Measurements from ENCODE around the gene RAB17. TPM values are rescaled to one million over a fixed set of nuclear protein-coding genes. Genes with fewer than 3 reads are reported as not detected.

RAB17 gene
- total RNA-seq, 2 experiments from 2014 or later, result not detected

DNA sequence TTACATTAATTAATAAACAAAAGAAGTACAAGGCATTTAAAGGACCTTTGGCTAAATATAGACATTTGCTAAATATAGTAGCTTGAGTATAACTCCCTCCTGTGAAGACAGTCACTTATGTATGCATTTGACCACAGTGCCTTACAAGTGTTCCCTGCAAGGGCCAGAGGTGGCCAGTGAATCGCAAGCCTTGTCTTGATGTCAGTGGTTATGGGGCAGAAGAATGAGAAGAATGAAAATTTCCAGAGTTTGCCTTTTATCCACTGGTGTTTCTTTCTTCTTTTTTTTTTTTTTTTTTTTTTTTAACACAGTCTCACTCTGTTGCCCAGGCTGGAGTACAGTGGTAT lies 38.6 kb upstream of the RAB17 start:
- no peak for DNase-seq
- peaks cover 18% of the 10 kb centered on the region for H3K4me1 Mint-ChIP-seq
- H3K27me3 Mint-ChIP-seq, result peaks cover 53% of the 10 kb centered on the region
- ChIA-PET POLR2A (no interaction called here), CTCF (interaction anchor here (2.1 kb wide), 1 partner anchor 10 kb away, joined by 7 read pairs; no protein-coding TSS in a partner anchor)
- H3K4me3 Mint-ChIP-seq, result no peak overlapping the region
- no peak overlapping the region for H3K27ac Mint-ChIP-seq
- no peaks in the 10 kb centered on the region for H3K36me3 Mint-ChIP-seq (ENCODE audit: low read depth)
- no peaks in the 10 kb centered on the region for H3K9me3 Mint-ChIP-seq

DNA sequence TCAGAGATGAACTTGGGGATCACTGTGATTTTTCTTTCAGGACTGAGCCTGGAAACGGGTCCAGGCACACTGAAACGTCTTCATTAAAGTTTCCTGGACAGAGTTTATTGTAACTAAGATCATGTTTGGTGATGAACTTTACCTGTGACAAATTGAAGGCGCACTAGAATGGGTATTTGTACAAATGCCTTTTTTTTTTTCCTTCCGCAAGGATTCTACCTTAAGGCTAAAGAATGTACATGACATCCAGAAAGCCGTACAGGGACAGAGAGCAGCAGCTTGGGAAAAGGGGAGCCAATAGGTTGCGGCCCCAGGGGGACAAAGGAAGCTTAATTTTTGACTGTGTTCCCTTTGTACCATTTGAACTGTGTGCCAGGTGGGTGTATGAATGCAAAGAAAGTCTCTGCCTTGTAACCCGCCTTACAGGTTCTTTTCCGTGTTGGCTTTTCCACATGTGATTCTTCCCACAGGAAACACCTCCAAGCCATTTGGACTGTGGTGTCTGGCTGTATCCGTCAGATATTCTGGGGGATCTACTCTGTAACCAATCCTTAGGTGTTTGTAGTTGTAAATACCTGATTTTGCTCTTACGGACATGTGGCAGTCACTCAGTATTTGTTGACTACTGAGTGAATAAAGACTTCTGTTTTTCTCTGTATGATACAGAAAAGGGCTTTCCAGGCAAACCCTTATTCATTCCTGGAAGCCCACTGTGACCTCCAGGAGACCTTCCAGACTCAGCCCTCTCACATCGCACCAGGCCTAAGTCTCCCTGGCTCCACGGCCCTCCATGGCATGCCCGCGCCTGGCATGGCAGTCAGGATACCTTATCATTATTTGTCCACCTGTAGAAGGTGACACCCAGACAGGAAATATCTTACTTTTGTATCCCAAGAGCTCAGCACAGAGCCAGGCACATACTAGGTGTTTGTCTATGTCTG lies 38.0 kb upstream of the RAB17 start:
- Mint-ChIP-seq H3K4me3 (peak overlapping the region; percentile 69), H3K27me3 (peaks cover 58% of the 10 kb centered on the region), H3K4me1 (peaks cover 18% of the 10 kb centered on the region), H3K9me3 (no peaks in the 10 kb centered on the region), H3K27ac (no peak overlapping the region), H3K36me3 (ENCODE audit: low read depth) (no peaks in the 10 kb centered on the region)
- CTCF ChIA-PET, result interaction anchor here (2.1 kb wide), 1 partner anchor 11 kb away, joined by 7 read pairs; no protein-coding TSS in a partner anchor
- POLR2A ChIA-PET, result no interaction called here
- DNase-seq, result no peak

DNA sequence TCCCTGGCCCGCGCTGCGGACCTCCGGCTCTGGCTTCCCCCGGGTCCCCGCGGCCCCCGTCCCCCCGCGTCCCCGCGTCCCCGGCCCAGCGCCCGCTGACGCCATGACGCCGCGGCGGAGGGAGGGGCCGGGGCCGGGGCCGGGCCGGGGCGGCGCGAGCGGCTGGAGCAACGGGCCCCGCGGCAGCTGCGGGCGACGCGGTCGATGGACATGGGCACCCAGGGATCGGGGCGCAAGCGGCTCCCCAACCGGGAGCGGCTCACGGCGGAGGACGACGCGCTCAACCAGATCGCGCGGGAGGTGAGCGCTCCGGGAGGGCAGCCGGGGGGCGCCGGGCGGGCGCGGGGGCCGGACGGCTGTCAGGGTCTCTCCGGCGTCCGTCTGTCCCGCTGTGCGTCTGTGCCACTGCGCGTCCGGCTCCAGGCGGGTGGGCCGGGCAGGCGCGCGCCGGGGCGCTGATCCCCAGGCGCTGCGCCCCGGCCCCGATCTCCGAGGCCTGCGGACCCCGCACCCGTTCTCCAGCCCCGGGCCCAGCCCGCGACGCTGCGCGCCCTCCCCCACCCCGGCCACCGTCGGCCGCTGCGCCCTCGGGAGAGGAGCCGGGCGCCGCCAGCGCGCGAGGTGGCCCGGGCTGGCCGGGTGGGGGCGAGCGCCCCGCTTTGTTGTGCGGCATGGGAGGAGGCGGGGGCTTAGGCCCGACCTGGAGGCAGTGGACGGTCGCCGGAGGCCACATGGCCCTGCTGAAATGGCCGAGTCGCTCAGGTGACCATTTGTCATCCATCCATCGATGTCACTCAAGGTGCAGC lies 37.1 kb upstream of the RAB17 start, which contains the start of gene LRRFIP1:
LRRFIP1 (plus strand) TSS at position 147 of the 806 bp plus-strand sequence; CDS start at position 205, 58 bp downstream.
- H3K27ac Mint-ChIP-seq, result no peak within 1 kb of the TSS
- no peaks in the 10 kb centered on the region for H3K9me3 Mint-ChIP-seq
- no peaks in the 10 kb centered on the region for H3K36me3 Mint-ChIP-seq (ENCODE audit: low read depth)
- H3K27me3 Mint-ChIP-seq, result peaks cover 60% of the 10 kb centered on the region
- DNase-seq, result no peak
- ChIA-PET POLR2A (no interaction called here), CTCF (interaction anchor here (1.1 kb wide), 1 partner anchor 9 kb away, joined by 3 read pairs; no protein-coding TSS in a partner anchor)
- H3K4me1 Mint-ChIP-seq, result peaks cover 18% of the 10 kb centered on the region
- peak within 1 kb of the TSS; percentile 69 for H3K4me3 Mint-ChIP-seq

DNA sequence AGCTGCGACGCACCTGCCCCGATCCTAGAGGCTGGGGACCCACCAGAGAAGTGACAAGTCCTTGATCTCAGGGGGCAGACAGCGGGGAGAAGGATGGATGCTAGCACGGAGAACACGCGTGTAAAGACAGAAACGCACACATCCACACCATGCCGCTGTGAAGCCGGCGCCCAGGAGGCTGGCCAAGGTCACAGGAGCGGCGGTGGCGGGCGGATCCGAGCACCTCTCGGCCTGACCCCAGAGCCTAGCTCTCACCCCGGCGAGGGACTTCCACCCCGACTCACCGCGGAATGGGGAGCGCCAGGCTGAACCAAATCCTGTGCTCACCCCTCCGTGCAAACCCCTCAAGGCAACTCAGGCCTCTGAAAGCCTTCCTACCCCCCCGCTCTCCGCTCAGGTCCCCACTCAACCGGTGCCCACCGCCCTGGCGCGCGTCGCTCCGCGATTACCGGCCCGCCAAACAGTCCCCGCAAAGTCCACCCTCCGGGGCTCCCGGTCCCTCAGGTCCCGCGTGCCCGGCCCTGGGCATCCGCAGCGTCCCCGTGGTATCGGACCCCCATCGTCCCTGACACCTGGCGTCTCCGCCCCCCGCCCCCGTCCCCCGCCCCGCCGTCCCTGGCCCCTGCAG lies 36.4 kb upstream of the RAB17 start:
- no peak for DNase-seq
- Mint-ChIP-seq H3K36me3 (ENCODE audit: low read depth) (no peaks in the 10 kb centered on the region), H3K27me3 (peaks cover 60% of the 10 kb centered on the region), H3K4me3 (peak overlapping the region; percentile 54), H3K9me3 (no peaks in the 10 kb centered on the region), H3K4me1 (peaks cover 18% of the 10 kb centered on the region), H3K27ac (no peak overlapping the region)
- ChIA-PET CTCF (interaction anchor here (1.1 kb wide), 1 partner anchor 9 kb away, joined by 3 read pairs; no protein-coding TSS in a partner anchor), POLR2A (no interaction called here)

DNA sequence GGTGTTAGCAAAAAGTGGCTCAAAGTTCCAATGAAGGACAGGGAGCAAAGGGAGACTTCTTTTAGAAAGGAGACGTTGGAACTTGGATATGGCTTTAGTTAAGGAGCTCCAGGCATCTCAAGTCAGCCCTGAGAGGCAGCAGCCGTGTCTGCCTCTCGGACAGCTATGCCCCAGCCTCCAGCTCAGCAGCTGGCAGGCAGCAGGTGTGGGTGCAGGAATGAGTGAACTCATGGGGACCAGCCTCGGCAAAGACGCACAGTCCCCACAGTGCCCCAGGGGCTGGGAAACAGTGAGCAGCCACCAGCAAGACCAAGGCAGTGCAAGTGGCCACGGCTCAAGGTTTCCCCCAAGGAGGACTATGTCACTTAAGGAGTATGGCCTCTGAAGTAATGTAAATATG lies 35.2 kb upstream of the RAB17 start:
- no peak overlapping the region for H3K27ac Mint-ChIP-seq
- H3K36me3 Mint-ChIP-seq (ENCODE audit: low read depth), result no peaks in the 10 kb centered on the region
- no peaks in the 10 kb centered on the region for H3K9me3 Mint-ChIP-seq
- H3K27me3 Mint-ChIP-seq, result peaks cover 54% of the 10 kb centered on the region
- ChIA-PET POLR2A (no interaction called here), CTCF (interaction anchor here (0.6 kb wide), 1 partner anchor 596 kb away, joined by 3 read pairs; no protein-coding TSS in a partner anchor)
- DNase-seq, result no peak
- no peak overlapping the region for H3K4me3 Mint-ChIP-seq
- H3K4me1 Mint-ChIP-seq, result peaks cover 16% of the 10 kb centered on the region

DNA sequence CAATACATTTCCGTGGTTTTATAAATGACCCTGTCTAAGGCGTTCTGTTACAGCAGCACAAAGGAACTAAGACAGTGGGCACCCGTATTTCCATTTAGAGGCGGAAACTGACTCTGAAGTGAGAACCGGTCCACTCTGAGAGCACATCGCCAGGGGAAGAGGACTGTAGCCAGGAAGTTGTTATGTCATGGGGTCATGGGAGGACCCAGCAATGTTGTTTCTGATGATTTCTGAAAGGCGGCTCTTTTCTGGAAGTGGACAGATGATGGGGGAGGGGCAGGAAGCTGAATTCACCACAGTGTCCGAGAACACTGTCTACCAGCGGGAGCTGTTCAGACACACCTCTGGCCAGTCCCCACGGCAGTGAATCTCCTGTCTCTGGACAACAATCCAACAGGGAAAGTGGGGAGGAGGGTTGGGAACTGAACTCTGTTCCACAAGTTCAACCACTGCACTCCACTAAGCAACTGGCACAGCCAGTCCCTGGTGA lies 34.7 kb upstream of the RAB17 start:
- H3K9me3 Mint-ChIP-seq, result no peaks in the 10 kb centered on the region
- H3K27ac Mint-ChIP-seq, result no peak overlapping the region
- H3K4me3 Mint-ChIP-seq, result no peak overlapping the region
- DNase-seq, result no peak
- ChIA-PET POLR2A (no interaction called here), CTCF (interaction anchor here (0.6 kb wide), 3 partner anchors 109 to 1257 kb away, joined by 3 to 4 read pairs (median 3); no protein-coding TSS in a partner anchor)
- peaks cover 14% of the 10 kb centered on the region for H3K4me1 Mint-ChIP-seq
- H3K36me3 Mint-ChIP-seq (ENCODE audit: low read depth), result no peaks in the 10 kb centered on the region
- peaks cover 54% of the 10 kb centered on the region for H3K27me3 Mint-ChIP-seq

DNA sequence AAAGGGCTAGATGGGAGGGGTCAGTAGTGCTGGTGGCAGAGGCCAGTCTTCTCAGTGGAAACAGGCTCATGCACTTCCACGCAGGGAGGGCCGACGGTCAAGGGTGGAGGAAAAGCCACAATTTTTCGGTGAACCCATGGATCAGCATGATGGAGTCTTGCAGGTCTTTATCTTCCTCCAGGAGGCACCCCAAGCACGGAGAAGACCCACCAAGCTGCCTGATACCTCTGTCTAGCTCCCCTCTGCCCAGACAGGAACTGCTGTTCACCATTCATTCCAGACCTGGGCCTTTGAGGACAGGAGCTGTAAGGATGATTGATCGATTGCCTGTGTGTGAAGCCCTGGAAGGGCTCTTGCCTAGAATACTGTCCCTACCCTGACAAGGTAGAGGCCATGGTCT lies 34.0 kb upstream of the RAB17 start:
- H3K27me3 Mint-ChIP-seq, result peaks cover 47% of the 10 kb centered on the region
- no peak for DNase-seq
- no peak overlapping the region for H3K27ac Mint-ChIP-seq
- H3K36me3 Mint-ChIP-seq (ENCODE audit: low read depth), result no peaks in the 10 kb centered on the region
- CTCF ChIA-PET, result interaction anchor here (0.6 kb wide), 2 partner anchors 109 to 1256 kb away, joined by 3 to 4 read pairs; no protein-coding TSS in a partner anchor
- H3K9me3 Mint-ChIP-seq, result no peaks in the 10 kb centered on the region
- no peak overlapping the region for H3K4me3 Mint-ChIP-seq
- peaks cover 12% of the 10 kb centered on the region for H3K4me1 Mint-ChIP-seq
- POLR2A ChIA-PET, result no interaction called here

DNA sequence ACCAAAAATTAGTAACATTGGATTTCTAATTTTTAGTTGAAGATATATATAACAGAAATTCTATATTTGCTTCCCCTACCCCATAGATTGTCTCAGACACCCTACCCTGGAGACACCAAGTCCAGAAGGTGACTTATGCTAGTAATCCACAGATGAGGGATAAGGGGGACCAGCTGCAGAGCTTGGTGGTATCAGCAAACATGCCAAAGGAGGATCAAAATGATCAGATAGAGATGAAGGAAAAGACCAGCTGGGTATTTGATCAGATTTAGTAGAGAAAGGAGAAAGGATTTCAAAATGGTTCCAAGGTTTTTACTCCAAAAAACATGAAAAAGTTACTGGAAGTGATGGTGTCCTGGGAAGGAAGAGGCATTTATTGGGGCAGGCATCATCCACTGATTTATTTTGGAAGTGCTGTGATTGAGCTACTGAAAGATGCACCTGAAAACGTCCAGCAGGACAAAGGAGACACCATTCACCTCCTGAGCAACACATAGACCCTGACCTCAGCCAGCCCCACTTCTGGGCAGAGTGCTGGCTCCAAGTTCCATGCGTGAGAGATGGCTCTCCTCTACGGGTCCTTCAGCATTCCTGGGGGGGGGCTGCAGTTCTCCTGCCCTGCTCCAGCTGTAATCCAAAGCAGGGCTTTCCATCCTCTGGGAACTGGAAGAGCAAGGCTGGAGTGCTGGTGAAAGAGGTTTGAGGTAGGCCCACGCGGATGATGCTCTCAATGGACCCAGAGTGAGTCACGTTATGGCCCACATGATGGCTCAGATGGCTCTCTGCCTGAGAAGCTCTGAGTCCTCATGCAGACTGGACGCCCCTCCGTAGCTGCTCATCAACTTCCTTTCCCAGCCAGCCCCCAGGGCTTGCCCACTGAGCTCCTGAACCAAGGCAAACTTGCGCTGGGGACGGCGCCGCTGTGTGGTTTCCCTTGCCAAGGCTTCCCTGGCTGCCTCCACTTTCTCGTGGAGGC lies 33.2 kb upstream of the RAB17 start:
- POLR2A ChIA-PET, result no interaction called here
- DNase-seq, result no peak
- Mint-ChIP-seq H3K4me1 (peaks cover 11% of the 10 kb centered on the region), H3K9me3 (no peaks in the 10 kb centered on the region), H3K4me3 (no peak overlapping the region), H3K36me3 (ENCODE audit: low read depth) (no peaks in the 10 kb centered on the region), H3K27ac (no peak overlapping the region), H3K27me3 (peaks cover 43% of the 10 kb centered on the region)
- CTCF ChIA-PET, result interaction anchor here (1.6 kb wide), 1 partner anchor 19 kb away, joined by 4 read pairs; no protein-coding TSS in a partner anchor

DNA sequence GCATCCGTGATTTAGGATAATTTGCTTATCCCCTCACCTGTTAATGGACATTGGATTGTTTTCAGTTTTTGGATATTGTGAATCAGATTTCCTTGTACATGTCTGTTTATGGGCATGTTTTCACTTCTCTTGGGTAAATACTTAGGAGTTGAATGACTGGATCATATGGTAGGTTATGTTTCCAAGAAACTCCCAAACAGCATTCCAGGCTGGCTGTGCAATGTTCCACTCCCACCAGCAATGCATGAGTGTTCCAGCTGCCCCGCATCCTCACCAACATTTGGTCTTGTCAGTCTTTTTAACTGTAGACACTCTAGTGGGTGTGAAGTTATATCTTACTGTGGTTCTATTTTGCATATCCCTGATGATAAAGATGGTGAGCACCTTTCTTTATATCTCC lies 27.9 kb upstream of the RAB17 start:
- no peak overlapping the region for H3K4me3 Mint-ChIP-seq
- H3K27me3 Mint-ChIP-seq, result peaks cover 8% of the 10 kb centered on the region
- ChIA-PET CTCF (no interaction called here), POLR2A (no interaction called here)
- H3K36me3 Mint-ChIP-seq (ENCODE audit: low read depth), result no peaks in the 10 kb centered on the region
- H3K4me1 Mint-ChIP-seq, result peaks cover 38% of the 10 kb centered on the region
- no peaks in the 10 kb centered on the region for H3K9me3 Mint-ChIP-seq
- no peak for DNase-seq
- H3K27ac Mint-ChIP-seq, result no peak overlapping the region

DNA sequence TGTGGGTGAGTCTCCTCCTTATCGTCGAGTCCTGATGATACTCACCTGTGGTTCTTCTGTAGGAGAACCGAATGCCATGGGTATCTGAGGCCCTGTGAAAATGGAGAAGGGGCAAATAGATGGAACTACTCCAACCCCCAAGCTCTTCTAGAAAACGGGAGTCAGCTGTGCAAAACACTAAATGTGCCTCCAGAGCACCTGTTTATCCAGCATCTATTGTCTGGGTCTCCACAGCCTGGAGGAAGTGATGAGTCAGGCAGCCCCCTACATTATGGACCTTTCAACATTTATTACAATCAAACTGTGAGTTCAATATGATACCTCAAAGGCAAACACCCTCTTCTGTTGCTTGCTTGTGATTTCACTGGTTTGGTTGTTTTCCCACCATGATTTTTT lies 27.1 kb upstream of the RAB17 start:
- CTCF ChIA-PET, result interaction anchor here (1.0 to 1.5 kb wide), 3 partner anchors 14 to 55 kb away, joined by 3 to 6 read pairs (median 4); no protein-coding TSS in a partner anchor
- no peak overlapping the region for H3K4me3 Mint-ChIP-seq
- H3K4me1 Mint-ChIP-seq, result peaks cover 38% of the 10 kb centered on the region
- H3K27ac Mint-ChIP-seq, result no peak overlapping the region
- no peaks in the 10 kb centered on the region for H3K9me3 Mint-ChIP-seq
- no peaks in the 10 kb centered on the region for H3K36me3 Mint-ChIP-seq (ENCODE audit: low read depth)
- POLR2A ChIA-PET, result no interaction called here
- peaks cover 6% of the 10 kb centered on the region for H3K27me3 Mint-ChIP-seq
- no peak for DNase-seq

DNA sequence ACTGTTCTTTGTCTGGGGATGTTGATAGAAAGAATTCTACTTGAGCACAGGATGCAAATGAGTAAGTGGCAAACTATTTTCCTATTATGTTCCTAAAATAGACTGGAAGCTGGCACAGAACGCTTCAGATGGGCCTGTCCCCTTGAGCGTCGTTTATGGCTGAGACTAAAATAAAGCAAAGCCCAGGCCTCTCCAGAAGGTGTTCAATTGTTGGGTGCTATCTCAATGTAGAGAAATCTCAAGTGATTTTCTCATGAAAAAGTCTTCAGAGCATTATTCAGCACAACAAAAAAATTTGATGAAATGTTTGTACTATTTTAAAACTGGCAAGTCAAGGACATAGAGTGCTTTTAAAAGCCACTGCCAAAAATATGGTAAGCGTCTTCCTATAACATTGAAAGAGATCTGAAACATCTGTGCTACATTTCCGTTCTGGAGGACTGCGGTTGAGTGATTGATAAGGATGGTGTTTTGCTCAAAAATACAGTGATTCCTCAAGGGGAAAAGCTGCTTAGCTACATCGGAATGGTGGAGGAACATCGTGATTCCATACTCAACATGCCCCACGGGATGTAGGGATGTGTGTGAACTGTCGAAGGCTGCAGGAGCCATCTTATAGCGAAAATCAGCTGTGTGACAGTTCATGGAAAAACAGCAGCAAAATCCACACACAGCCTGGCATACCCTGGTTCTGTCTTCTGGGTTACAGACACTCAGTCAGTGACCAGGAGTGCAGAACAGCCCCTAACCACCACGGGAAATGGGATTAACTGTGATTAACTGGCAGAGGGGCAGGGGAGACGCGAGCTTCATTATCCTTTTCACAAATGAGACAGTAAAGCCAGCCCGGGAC lies 26.4 kb upstream of the RAB17 start:
- peak overlapping the region; percentile 23 for H3K4me3 Mint-ChIP-seq
- CTCF ChIA-PET, result interaction anchor here (1.0 to 1.5 kb wide), 3 partner anchors 13 to 56 kb away, joined by 3 to 6 read pairs (median 4); no protein-coding TSS in a partner anchor

More for the DNA sequence above, 26.4 kb upstream of the RAB17 start:
- Mint-ChIP-seq H3K36me3 (ENCODE audit: low read depth) (no peaks in the 10 kb centered on the region), H3K27me3 (peaks cover 6% of the 10 kb centered on the region), H3K9me3 (no peaks in the 10 kb centered on the region), H3K4me1 (peaks cover 38% of the 10 kb centered on the region), H3K27ac (peak overlapping the region; percentile 38)
- peak; percentile 26 for DNase-seq
- POLR2A ChIA-PET, result no interaction called here
